Esophagus squamous epithelium (tissue), 4 donors: Measurements from ENCODE around the gene FTCD.

ENCODE experiments used
- POLR2A ChIP-seq, 4 donors: fragments of 450-650 bp; IDR thresholded peaks; one replicate each; pipeline ENCODE4 v1.6.1; 2017; ENCODE audit warnings: antibody characterized with exemption in 4 of 4, mild to moderate bottlenecking in 4 of 4, moderate library complexity in 3 of 4
- TF ChIP-seq, protein P1 (sequence below), 6 experiments: fragments of 450-650 bp in 4 of 6; fragments of 200-600 bp in 2 of 6; sonication (generic) in 2 of 6; IDR thresholded peaks; one replicate each; pipeline ENCODE4 v1.5.1; 2016 to 2019; ENCODE audit warnings: antibody characterized with exemption in 6 of 6, mild to moderate bottlenecking in 4 of 6, moderate library complexity in 4 of 6

DNA sequence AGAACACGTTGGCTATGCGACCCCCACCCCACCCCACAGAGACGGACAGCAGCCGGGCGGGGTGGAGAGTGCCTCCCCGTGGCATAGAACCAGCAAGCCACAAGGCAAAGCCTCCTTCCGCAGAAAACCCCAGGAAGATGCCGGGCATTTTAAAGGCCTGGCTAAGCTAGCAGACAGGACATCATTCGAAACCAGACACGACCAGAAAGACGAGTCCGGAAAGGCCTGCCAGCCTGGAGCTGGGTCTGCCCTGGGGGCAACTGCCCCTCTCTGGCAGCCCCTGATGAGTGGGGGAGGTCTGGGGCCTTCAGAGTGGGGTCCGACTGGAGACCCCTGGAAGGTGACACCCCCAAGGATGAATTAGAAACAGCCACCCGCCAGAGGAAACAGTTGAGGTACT is 8.5 kb downstream of the FTCD start:
- TF ChIP-seq, protein P1, sequence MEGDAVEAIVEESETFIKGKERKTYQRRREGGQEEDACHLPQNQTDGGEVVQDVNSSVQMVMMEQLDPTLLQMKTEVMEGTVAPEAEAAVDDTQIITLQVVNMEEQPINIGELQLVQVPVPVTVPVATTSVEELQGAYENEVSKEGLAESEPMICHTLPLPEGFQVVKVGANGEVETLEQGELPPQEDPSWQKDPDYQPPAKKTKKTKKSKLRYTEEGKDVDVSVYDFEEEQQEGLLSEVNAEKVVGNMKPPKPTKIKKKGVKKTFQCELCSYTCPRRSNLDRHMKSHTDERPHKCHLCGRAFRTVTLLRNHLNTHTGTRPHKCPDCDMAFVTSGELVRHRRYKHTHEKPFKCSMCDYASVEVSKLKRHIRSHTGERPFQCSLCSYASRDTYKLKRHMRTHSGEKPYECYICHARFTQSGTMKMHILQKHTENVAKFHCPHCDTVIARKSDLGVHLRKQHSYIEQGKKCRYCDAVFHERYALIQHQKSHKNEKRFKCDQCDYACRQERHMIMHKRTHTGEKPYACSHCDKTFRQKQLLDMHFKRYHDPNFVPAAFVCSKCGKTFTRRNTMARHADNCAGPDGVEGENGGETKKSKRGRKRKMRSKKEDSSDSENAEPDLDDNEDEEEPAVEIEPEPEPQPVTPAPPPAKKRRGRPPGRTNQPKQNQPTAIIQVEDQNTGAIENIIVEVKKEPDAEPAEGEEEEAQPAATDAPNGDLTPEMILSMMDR (IDR thresholded peaks at IDR 0.05), result no peak
- no peak for TF ChIP-seq POLR2A (IDR thresholded peaks at IDR 0.05)
